ENCODE results near the gene SLC26A8. TPM values are rescaled to one million over a fixed set of nuclear protein-coding genes. Genes with fewer than 3 reads are reported as not detected.

The SLC26A8 gene, protein sequence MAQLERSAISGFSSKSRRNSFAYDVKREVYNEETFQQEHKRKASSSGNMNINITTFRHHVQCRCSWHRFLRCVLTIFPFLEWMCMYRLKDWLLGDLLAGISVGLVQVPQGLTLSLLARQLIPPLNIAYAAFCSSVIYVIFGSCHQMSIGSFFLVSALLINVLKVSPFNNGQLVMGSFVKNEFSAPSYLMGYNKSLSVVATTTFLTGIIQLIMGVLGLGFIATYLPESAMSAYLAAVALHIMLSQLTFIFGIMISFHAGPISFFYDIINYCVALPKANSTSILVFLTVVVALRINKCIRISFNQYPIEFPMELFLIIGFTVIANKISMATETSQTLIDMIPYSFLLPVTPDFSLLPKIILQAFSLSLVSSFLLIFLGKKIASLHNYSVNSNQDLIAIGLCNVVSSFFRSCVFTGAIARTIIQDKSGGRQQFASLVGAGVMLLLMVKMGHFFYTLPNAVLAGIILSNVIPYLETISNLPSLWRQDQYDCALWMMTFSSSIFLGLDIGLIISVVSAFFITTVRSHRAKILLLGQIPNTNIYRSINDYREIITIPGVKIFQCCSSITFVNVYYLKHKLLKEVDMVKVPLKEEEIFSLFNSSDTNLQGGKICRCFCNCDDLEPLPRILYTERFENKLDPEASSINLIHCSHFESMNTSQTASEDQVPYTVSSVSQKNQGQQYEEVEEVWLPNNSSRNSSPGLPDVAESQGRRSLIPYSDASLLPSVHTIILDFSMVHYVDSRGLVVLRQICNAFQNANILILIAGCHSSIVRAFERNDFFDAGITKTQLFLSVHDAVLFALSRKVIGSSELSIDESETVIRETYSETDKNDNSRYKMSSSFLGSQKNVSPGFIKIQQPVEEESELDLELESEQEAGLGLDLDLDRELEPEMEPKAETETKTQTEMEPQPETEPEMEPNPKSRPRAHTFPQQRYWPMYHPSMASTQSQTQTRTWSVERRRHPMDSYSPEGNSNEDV
- under 1 TPM in 1 of 4 donors, not detected in 3; 0.07 TPM for total RNA-seq

DNA sequence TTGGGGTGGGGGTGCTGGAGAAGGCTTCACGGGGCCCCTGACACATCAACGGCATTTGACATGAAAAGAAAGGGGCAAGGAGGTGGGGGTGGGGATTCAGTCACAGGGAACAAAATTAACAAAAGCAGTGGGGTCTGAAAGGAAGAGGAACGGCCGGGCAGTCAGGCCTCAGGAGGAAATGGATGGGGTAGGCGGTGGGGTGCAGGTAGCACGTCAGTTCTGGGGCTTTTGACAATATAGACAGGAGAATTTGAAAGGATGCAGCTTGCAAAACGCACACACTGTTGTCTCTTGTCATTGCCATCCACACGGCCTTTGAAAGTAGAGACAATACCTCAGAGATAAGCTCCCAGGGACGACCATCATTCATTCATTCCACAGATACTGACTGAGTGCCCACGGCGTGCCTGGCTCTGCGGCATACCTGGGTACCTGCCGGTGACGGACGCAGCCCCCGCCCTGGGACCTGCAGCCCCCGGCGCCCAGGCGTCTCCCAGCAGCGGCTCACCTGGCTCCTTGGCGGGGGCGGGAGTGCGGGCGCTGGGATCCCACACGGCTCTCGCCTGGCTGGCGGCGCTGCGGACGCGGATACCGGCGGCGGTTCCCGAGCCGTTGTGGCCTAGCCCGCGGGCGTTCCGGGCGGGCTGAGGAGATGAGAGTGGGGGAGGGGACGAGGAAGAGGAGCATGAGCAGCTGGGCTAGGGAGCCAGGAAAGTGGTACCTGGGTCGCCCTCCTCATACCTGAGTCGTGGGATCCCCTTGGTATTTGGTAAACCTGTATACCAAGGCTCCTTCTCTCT, at the start of gene SLC26A8:
Gene SLC26A8 (minus strand): TSS at position 646 of the 800 bp plus-strand sequence. CDS start 4,934 bp downstream, outside the sequence.
- Histone ChIP-seq H3K27me3 (no peaks in the 10 kb centered on the region), H3K4me1 (peaks cover 4 to 9% of the 10 kb centered on the region in 2 donors), H3K36me3 (no peaks in the 10 kb centered on the region), H3K4me3 (no peak within 1 kb of the TSS), H3K9me3 (no peaks in the 10 kb centered on the region), H3K27ac (no peak within 1 kb of the TSS)
- intact Hi-C loops (cut with DNase I; ENCODE audit: low total_unique reads) = loop anchor here (10.0 kb wide), 1 partner anchor 171 kb away; the partner anchor contains the start of gene BRPF3
- no peak for TF ChIP-seq POLR2A (IDR thresholded peaks at IDR 0.05)
- TF ChIP-seq, protein P1, sequence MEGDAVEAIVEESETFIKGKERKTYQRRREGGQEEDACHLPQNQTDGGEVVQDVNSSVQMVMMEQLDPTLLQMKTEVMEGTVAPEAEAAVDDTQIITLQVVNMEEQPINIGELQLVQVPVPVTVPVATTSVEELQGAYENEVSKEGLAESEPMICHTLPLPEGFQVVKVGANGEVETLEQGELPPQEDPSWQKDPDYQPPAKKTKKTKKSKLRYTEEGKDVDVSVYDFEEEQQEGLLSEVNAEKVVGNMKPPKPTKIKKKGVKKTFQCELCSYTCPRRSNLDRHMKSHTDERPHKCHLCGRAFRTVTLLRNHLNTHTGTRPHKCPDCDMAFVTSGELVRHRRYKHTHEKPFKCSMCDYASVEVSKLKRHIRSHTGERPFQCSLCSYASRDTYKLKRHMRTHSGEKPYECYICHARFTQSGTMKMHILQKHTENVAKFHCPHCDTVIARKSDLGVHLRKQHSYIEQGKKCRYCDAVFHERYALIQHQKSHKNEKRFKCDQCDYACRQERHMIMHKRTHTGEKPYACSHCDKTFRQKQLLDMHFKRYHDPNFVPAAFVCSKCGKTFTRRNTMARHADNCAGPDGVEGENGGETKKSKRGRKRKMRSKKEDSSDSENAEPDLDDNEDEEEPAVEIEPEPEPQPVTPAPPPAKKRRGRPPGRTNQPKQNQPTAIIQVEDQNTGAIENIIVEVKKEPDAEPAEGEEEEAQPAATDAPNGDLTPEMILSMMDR (IDR thresholded peaks at IDR 0.05) = no peak
- DNase-seq = no peak

- TF ChIP-seq, protein P1 (IDR thresholded peaks at IDR 0.05) = no peak
- TF ChIP-seq POLR2A (IDR thresholded peaks at IDR 0.05) = no peak
- Histone ChIP-seq H3K4me3 (no peak overlapping the region), H3K36me3 (no peaks in the 10 kb centered on the region), H3K27ac (no peak overlapping the region), H3K27me3 (no peaks in the 10 kb centered on the region), H3K9me3 (no peaks in the 10 kb centered on the region), H3K4me1 (peaks cover 0 to 8% of the 10 kb centered on the region in 2 donors)
- DNase-seq = no peak
- intact Hi-C loops (cut with DNase I; ENCODE audit: low total_unique reads) = no loop called here
These were observed 49.1 kb upstream of the SLC26A8 start for GRCh38 chr6:36073587-36073986.

- intact Hi-C loops (cut with DNase I; ENCODE audit: low total_unique reads) = no loop called here
- Histone ChIP-seq H3K9me3 (no peaks in the 10 kb centered on the region), H3K36me3 (no peaks in the 10 kb centered on the region), H3K4me3 (no peak overlapping the region), H3K27me3 (no peaks in the 10 kb centered on the region), H3K4me1 (peaks cover 0 to 6% of the 10 kb centered on the region in 2 donors), H3K27ac (no peak overlapping the region)
- TF ChIP-seq, protein P1 (IDR thresholded peaks at IDR 0.05) = no peak
- TF ChIP-seq POLR2A (IDR thresholded peaks at IDR 0.05) = no peak
- no peak for DNase-seq
These were observed 48.2 kb upstream of the SLC26A8 start for GRCh38 chr6:36072681-36073080.

- intact Hi-C loops (cut with DNase I; ENCODE audit: low total_unique reads) = no loop called here
- TF ChIP-seq, protein P1 (IDR thresholded peaks at IDR 0.05) = no peak
- TF ChIP-seq POLR2A (IDR thresholded peaks at IDR 0.05) = no peak
- Histone ChIP-seq H3K4me1 (no peaks in the 10 kb centered on the region), H3K27me3 (no peaks in the 10 kb centered on the region), H3K27ac (no peak overlapping the region), H3K4me3 (no peak overlapping the region), H3K36me3 (no peaks in the 10 kb centered on the region), H3K9me3 (no peaks in the 10 kb centered on the region)
- no peak for DNase-seq
These were observed 47.3 kb upstream of the SLC26A8 start for GRCh38 chr6:36071714-36072113.
